Panc1 (cell line): ENCODE measurements around the gene DYNC1I1.

Experiments used
- CTCF ChIP-seq: fragments of 450-650 bp; IDR thresholded peaks from 2 replicates; pipeline ENCODE4 v1.5.1; 2017; ENCODE audit warnings: mild to moderate bottlenecking
- POLR2AphosphoS5 ChIP-seq: IDR thresholded peaks from 2 replicates; pipeline ENCODE4 v1.6.1; 2012; ENCODE audit warnings: mild to moderate bottlenecking, low read depth, low read length, moderate library complexity
- REST ChIP-seq, 2 experiments: IDR thresholded peaks; 2 replicates each; pipeline ENCODE4 v1.6.1; 2011 to 2012; ENCODE audit warnings: low read depth in 2 of 2, control low read depth in 1 of 2, low read length in 1 of 2, mild to moderate bottlenecking in 1 of 2, moderate library complexity in 1 of 2; ENCODE audit not compliant: insufficient read depth in 1 of 2
- SIN3A ChIP-seq: IDR thresholded peaks from 2 replicates; pipeline ENCODE4 v1.6.1; 2012; ENCODE audit warnings: low read depth, mild to moderate bottlenecking, low read length, moderate library complexity, borderline replicate concordance; ENCODE audit not compliant: insufficient read depth
- TCF7L2 ChIP-seq: IDR thresholded peaks from 2 replicates; pipeline ENCODE4 v1.6.1; 2011; ENCODE audit warnings: mild to moderate bottlenecking, low read depth, low read length, inconsistent platforms

- TF ChIP-seq CTCF, result no peak
- no peak for TF ChIP-seq REST (IDR thresholded peaks at IDR 0.05; ENCODE audit: insufficient read depth in 1 of 2, low read depth in 2 of 2, low read length in 1 of 2)
- TF ChIP-seq POLR2AphosphoS5, result no peak
- no peak for TF ChIP-seq SIN3A
- TF ChIP-seq TCF7L2, result no peak
Observed at GRCh38 chr7:95788258-95788657, 15.9 kb downstream of the DYNC1I1 start.
